ENCODE measurements around the gene AUTS2. TPM values are rescaled to one million over a fixed set of nuclear protein-coding genes. Genes with fewer than 3 reads are reported as not detected.

Gene AUTS2
- polyA plus RNA-seq, 1 donor (not counting 4 experiments of a cell fraction or from before 2014, with no cell fraction given): 4.7 TPM

- DNase-seq (ENCODE audit: low read depth, low spot score) (no peak), FAIRE-seq (no peak)
- no peak overlapping the region for H3K4me3 ChIP-seq (ENCODE audit: control insufficient read depth in 2 of 3, extremely low read depth in 1 of 3, insufficient read depth in 2 of 3, low read depth in 1 of 3, low read length in 3 of 3)
- H3K79me2 ChIP-seq (ENCODE audit: control insufficient read depth, insufficient read depth, low read length): no peaks in the 10 kb centered on the region
- no peak overlapping the region for H2AFZ ChIP-seq (ENCODE audit: control insufficient read depth, low read length)
- no peaks in the 10 kb centered on the region for H3K9me3 ChIP-seq (ENCODE audit: control insufficient read depth, low read depth, low read length)
- H3K27me3 ChIP-seq (ENCODE audit: control insufficient read depth, extremely low read depth, insufficient read depth, low read length): no peaks in the 10 kb centered on the region
- no peaks in the 10 kb centered on the region for H3K4me1 ChIP-seq (ENCODE audit: control insufficient read depth, extremely low read depth, insufficient read depth, low read length)
- H3K9me1 ChIP-seq (ENCODE audit: control insufficient read depth, extremely low read depth, insufficient read depth, low read length): no peaks in the 10 kb centered on the region
- no peak overlapping the region for H3K4me2 ChIP-seq (ENCODE audit: control insufficient read depth, extremely low read depth, insufficient read depth, low read depth, low read length)
- H3K9ac ChIP-seq (ENCODE audit: control insufficient read depth, extremely low read depth, insufficient read depth, low read length): no peak overlapping the region
- no peaks in the 10 kb centered on the region for H3K36me3 ChIP-seq (ENCODE audit: control insufficient read depth in 2 of 2, extremely low read depth in 1 of 2, insufficient read depth in 2 of 2, low read length in 2 of 2)
- TF ChIP-seq, protein P1, sequence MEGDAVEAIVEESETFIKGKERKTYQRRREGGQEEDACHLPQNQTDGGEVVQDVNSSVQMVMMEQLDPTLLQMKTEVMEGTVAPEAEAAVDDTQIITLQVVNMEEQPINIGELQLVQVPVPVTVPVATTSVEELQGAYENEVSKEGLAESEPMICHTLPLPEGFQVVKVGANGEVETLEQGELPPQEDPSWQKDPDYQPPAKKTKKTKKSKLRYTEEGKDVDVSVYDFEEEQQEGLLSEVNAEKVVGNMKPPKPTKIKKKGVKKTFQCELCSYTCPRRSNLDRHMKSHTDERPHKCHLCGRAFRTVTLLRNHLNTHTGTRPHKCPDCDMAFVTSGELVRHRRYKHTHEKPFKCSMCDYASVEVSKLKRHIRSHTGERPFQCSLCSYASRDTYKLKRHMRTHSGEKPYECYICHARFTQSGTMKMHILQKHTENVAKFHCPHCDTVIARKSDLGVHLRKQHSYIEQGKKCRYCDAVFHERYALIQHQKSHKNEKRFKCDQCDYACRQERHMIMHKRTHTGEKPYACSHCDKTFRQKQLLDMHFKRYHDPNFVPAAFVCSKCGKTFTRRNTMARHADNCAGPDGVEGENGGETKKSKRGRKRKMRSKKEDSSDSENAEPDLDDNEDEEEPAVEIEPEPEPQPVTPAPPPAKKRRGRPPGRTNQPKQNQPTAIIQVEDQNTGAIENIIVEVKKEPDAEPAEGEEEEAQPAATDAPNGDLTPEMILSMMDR (optimal IDR thresholded peaks at IDR 0.05 in 1 of 3, IDR thresholded peaks at IDR 0.05 in 1 of 3, conservative IDR thresholded peaks at IDR 0.05 in 1 of 3; ENCODE audit: extremely low read depth in 1 of 3, insufficient read depth in 2 of 3, low read length in 3 of 3): no peak
- no peak for TF ChIP-seq EZH2 (IDR thresholded peaks at IDR 0.05; ENCODE audit: low read length)
- no peaks in the 10 kb centered on the region for H4K20me1 ChIP-seq (ENCODE audit: control insufficient read depth, extremely low read depth, insufficient read depth, low read length)
- no peak overlapping the region for H3K27ac ChIP-seq (ENCODE audit: control insufficient read depth, insufficient read depth, low read length)
- dilution Hi-C loops (cut with MboI; ENCODE audit: extremely low pct_ligation_motif_present, low sequenced_read_pairs): loop anchor here (5.0 kb wide), 1 partner anchor 47 kb away; no protein-coding TSS in a partner anchor
Measured at GRCh38 chr7:69659983-69660382, 61.7 kb downstream of the AUTS2 start.

DNA sequence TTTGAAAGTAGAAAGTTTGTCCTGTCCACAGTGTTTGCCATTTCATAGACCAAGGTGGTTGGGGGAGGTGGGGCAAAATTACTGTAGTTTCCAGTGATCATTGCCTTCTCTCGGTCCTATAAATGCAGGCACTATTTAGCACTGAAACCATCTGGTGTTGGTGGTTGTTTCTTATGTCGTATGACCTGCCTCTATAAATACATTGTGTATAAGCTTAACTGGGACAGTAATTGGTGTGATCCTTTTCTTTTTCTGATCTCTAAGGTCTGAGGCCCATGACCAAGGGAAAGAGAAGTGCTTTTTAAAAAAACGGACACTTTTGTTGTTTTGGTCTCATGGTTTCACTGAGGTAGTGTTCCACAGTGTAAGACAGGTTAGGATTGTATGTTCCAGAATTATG, 63.1 kb downstream of the AUTS2 start:
- Histone ChIP-seq H3K79me2 (ENCODE audit: control insufficient read depth, insufficient read depth, low read length) (no peaks in the 10 kb centered on the region), H3K27ac (ENCODE audit: control insufficient read depth, insufficient read depth, low read length) (no peak overlapping the region), H3K4me1 (ENCODE audit: control insufficient read depth, extremely low read depth, insufficient read depth, low read length) (no peaks in the 10 kb centered on the region), H3K27me3 (ENCODE audit: control insufficient read depth, extremely low read depth, insufficient read depth, low read length) (no peaks in the 10 kb centered on the region), H4K20me1 (ENCODE audit: control insufficient read depth, extremely low read depth, insufficient read depth, low read length) (no peaks in the 10 kb centered on the region), H3K36me3 (ENCODE audit: control insufficient read depth in 2 of 2, extremely low read depth in 1 of 2, insufficient read depth in 2 of 2, low read length in 2 of 2) (no peaks in the 10 kb centered on the region), H3K4me2 (ENCODE audit: control insufficient read depth, extremely low read depth, insufficient read depth, low read depth, low read length) (no peak overlapping the region), H3K9ac (ENCODE audit: control insufficient read depth, extremely low read depth, insufficient read depth, low read length) (no peak overlapping the region), H3K9me1 (ENCODE audit: control insufficient read depth, extremely low read depth, insufficient read depth, low read length) (no peaks in the 10 kb centered on the region), H2AFZ (ENCODE audit: control insufficient read depth, low read length) (no peak overlapping the region), H3K4me3 (ENCODE audit: control insufficient read depth in 2 of 3, extremely low read depth in 1 of 3, insufficient read depth in 2 of 3, low read depth in 1 of 3, low read length in 3 of 3) (no peak overlapping the region), H3K9me3 (ENCODE audit: control insufficient read depth, low read depth, low read length) (no peaks in the 10 kb centered on the region)
- TF ChIP-seq EZH2 (IDR thresholded peaks at IDR 0.05; ENCODE audit: low read length): no peak
- TF ChIP-seq, protein P1 (optimal IDR thresholded peaks at IDR 0.05 in 1 of 3, IDR thresholded peaks at IDR 0.05 in 1 of 3, conservative IDR thresholded peaks at IDR 0.05 in 1 of 3; ENCODE audit: extremely low read depth in 1 of 3, insufficient read depth in 2 of 3, low read length in 3 of 3): no peak
- FAIRE-seq: no peak
- dilution Hi-C loops (cut with MboI; ENCODE audit: extremely low pct_ligation_motif_present, low sequenced_read_pairs): no loop called here
- no peak for DNase-seq (ENCODE audit: low read depth, low spot score)
